ENCODE measurements around the gene OVOL1.
"Not testable (repeated sequence)": the region's sequence is repeated elsewhere in the genome, so short reads cannot be mapped to it uniquely, and the experiment has no call there.

GRCh38 chr11:65767806-65768205 lies 19.1 kb upstream of the OVOL1 start:
- not testable (repeated sequence) for TF ChIP-seq CTCF (IDR thresholded peaks at IDR 0.05; ENCODE audit: low read depth, low read length, missing input control); GABPA (IDR thresholded peaks at IDR 0.05 in 1 of 2, conservative IDR thresholded peaks at IDR 0.05 in 1 of 2); RAD21 (IDR thresholded peaks at IDR 0.05); REST (IDR thresholded peaks at IDR 0.05)

Measured in liver (tissue), 3 donors.